Neural cell (in vitro differentiated cells): Measurements from ENCODE around the gene MAP4K5. TPM values are rescaled to one million over a fixed set of nuclear protein-coding genes. Genes with fewer than 3 reads are reported as not detected.

Experiments used
- H2AFZ ChIP-seq: fragments of 200-600, 300-800 bp; sonication (generic), shearing (Covaris generic); 2 replicates; pipeline ENCODE4 v1.6.0; 2014; ENCODE audit warnings: low read depth, mild to moderate bottlenecking, antibody characterized with exemption, low read length, moderate library complexity
- H3F3A ChIP-seq: fragments of 200-600 bp; shearing (Covaris generic); 2 replicates; pipeline ENCODE4 v1.6.1; 2016; ENCODE audit warnings: mild to moderate bottlenecking, moderate library complexity, mixed read lengths, antibody characterized with exemption, low read length; ENCODE audit not compliant: insufficient read depth, poor library complexity, severe bottlenecking
- H3K27ac ChIP-seq: fragments of 200-600, 300-800 bp; sonication (generic), shearing (Covaris generic); 2 replicates; pipeline ENCODE4 v1.5.1; 2014; ENCODE audit warnings: mild to moderate bottlenecking, low read length, moderate library complexity
- H3K27me3 ChIP-seq: fragments of 300-800, 200-600 bp; sonication (generic), shearing (Covaris generic); 2 replicates; pipeline ENCODE4 v1.6.0; 2014; ENCODE audit warnings: mild to moderate bottlenecking, low read depth, low read length, moderate library complexity; ENCODE audit not compliant: insufficient read depth
- H3K36me3 ChIP-seq: fragments of 300-800, 200-600 bp; sonication (generic), shearing (Covaris generic); 2 replicates; pipeline ENCODE4 v1.5.1; 2014; ENCODE audit warnings: mild to moderate bottlenecking, antibody characterized with exemption, low read length, moderate library complexity; ENCODE audit not compliant: insufficient read depth
- H3K4me2 ChIP-seq: fragments of 300-800, 200-600 bp; sonication (generic), shearing (Covaris generic); 2 replicates; pipeline ENCODE4 v1.6.0; 2014; ENCODE audit warnings: mild to moderate bottlenecking, low read length
- H3K4me3 ChIP-seq: fragments of 300-800, 200-600 bp; sonication (generic), shearing (Covaris generic); 2 replicates; pipeline ENCODE4 v1.5.1; 2014; ENCODE audit warnings: mild to moderate bottlenecking, low read length, moderate library complexity
- H3K79me2 ChIP-seq: fragments of 200-600 bp; shearing (Covaris generic); replicated peaks from 2 replicates; pipeline ENCODE4 v1.6.0; 2014; ENCODE audit warnings: mild to moderate bottlenecking, low read length, moderate library complexity; ENCODE audit not compliant: insufficient read depth
- H3K9ac ChIP-seq: fragments of 300-800, 200-600 bp; sonication (generic), shearing (Covaris generic); 2 replicates; pipeline ENCODE4 v1.6.1; 2016; ENCODE audit warnings: mild to moderate bottlenecking, low read length, mixed read lengths
- H3K9me2 ChIP-seq: fragments of 200-600 bp; shearing (Covaris generic); 2 replicates; pipeline ENCODE4 v1.6.1; 2016; ENCODE audit warnings: mild to moderate bottlenecking, low read length, mixed read lengths; ENCODE audit not compliant: insufficient read depth
- H3K9me3 ChIP-seq: fragments of 200-600, 300-800 bp; sonication (generic), shearing (Covaris generic); 2 replicates; pipeline ENCODE4 v1.6.1; 2016; ENCODE audit warnings: mild to moderate bottlenecking, mixed run types, low read length, moderate library complexity, mixed read lengths
- H4K20me1 ChIP-seq: fragments of 200-600 bp; shearing (Covaris generic); 2 replicates; pipeline ENCODE4 v1.6.1; 2016; ENCODE audit warnings: mild to moderate bottlenecking, mixed run types; ENCODE audit not compliant: insufficient read depth
- EP300 ChIP-seq: fragments of 450-650 bp; conservative IDR thresholded peaks from 2 replicates; pipeline ENCODE4 v1.6.1; 2014; ENCODE audit warnings: antibody characterized with exemption, mild to moderate bottlenecking, moderate library complexity; ENCODE audit not compliant: poor library complexity, severe bottlenecking
- EZH2 ChIP-seq: fragments of 200-600, 300-800 bp; shearing (Covaris generic), sonication (generic); IDR thresholded peaks from 2 replicates; pipeline ENCODE4 v1.6.1; 2014; ENCODE audit warnings: antibody characterized with exemption, low read length, borderline replicate concordance, mild to moderate bottlenecking; ENCODE audit not compliant: insufficient read depth, poor library complexity, severe bottlenecking
- MXI1 ChIP-seq: fragments of 450-650 bp; conservative IDR thresholded peaks from 2 replicates; pipeline ENCODE4 v1.6.1; 2014; ENCODE audit warnings: antibody characterized with exemption, mild to moderate bottlenecking; ENCODE audit not compliant: poor library complexity, severe bottlenecking
- POLR2AphosphoS5 ChIP-seq: IDR thresholded peaks from 2 replicates; pipeline ENCODE4 v1.6.1; 2012
- RAD21 ChIP-seq: fragments of 450-650 bp; conservative IDR thresholded peaks from 2 replicates; pipeline ENCODE4 v1.6.1; 2014; ENCODE audit warnings: antibody characterized with exemption, mild to moderate bottlenecking, moderate library complexity
- SMC3 ChIP-seq: fragments of 450-650 bp; conservative IDR thresholded peaks from 2 replicates; pipeline ENCODE4 v1.6.1; 2014; ENCODE audit warnings: antibody characterized with exemption, mild to moderate bottlenecking, moderate library complexity; ENCODE audit not compliant: poor library complexity
- TAF1 ChIP-seq: IDR thresholded peaks from 2 replicates; pipeline ENCODE4 v1.6.1; 2012; ENCODE audit warnings: low read depth
- polyA plus RNA-seq: library from polyadenylated mRNA; depleted of rRNA; stranded (reverse); fragments of >200 nt; gene quantifications from 2 replicates; pipeline ENCODE4 v1.2.3, GENCODE V29; 2014
- TF ChIP-seq, protein P1 (sequence below): fragments of 450-650 bp; IDR thresholded peaks from 2 replicates; pipeline ENCODE4 v1.5.1; 2014; ENCODE audit warnings: antibody characterized with exemption, mild to moderate bottlenecking, moderate library complexity; ENCODE audit not compliant: poor library complexity, severe bottlenecking
- TF ChIP-seq, protein P2 (sequence below): IDR thresholded peaks from 2 replicates; pipeline ENCODE4 v1.6.1; 2012; ENCODE audit warnings: borderline replicate concordance

MAP4K5 gene
- polyA plus RNA-seq, 1 donor from 2014 or later = 148 TPM

DNA sequence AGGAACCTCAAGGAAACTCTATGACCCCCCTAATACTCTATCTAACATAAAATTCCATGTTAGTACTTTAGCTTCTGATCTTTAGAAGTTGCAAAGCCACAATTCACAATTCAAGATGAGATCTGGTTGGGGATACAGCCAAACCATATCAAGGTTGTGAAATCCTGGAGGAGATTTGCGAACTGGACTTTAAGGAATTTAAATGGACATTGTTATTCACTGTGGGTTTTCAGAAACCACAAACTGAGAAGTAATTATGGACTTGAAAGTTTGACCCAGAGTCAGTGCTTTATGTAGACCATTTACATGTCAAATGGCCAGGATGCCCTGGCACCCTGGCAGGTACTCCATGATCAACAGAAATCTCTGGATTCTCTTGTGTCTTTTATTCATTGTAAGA, 121.4 kb downstream of the MAP4K5 start:
- Histone ChIP-seq H3K36me3 (no peaks in the 10 kb centered on the region), H3K9ac (no peak overlapping the region), H3K27me3 (no peaks in the 10 kb centered on the region), H4K20me1 (no peaks in the 10 kb centered on the region), H2AFZ (no peak overlapping the region), H3K9me3 (no peaks in the 10 kb centered on the region), H3K79me2 (no peaks in the 10 kb centered on the region), H3K27ac (no peak overlapping the region), H3K9me2 (no peaks in the 10 kb centered on the region), H3K4me3 (no peak overlapping the region), H3K4me2 (no peak overlapping the region), H3F3A (no peaks in the 10 kb centered on the region)
- no peak for TF ChIP-seq SMC3
- no peak for TF ChIP-seq TAF1
- TF ChIP-seq, protein P1, sequence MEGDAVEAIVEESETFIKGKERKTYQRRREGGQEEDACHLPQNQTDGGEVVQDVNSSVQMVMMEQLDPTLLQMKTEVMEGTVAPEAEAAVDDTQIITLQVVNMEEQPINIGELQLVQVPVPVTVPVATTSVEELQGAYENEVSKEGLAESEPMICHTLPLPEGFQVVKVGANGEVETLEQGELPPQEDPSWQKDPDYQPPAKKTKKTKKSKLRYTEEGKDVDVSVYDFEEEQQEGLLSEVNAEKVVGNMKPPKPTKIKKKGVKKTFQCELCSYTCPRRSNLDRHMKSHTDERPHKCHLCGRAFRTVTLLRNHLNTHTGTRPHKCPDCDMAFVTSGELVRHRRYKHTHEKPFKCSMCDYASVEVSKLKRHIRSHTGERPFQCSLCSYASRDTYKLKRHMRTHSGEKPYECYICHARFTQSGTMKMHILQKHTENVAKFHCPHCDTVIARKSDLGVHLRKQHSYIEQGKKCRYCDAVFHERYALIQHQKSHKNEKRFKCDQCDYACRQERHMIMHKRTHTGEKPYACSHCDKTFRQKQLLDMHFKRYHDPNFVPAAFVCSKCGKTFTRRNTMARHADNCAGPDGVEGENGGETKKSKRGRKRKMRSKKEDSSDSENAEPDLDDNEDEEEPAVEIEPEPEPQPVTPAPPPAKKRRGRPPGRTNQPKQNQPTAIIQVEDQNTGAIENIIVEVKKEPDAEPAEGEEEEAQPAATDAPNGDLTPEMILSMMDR = no peak
- no peak for TF ChIP-seq EP300
- no peak for TF ChIP-seq POLR2AphosphoS5
- TF ChIP-seq RAD21 = no peak
- TF ChIP-seq MXI1 = no peak

GRCh38 chr14:50410071-50410470, 122.3 kb downstream of the MAP4K5 start:
- Histone ChIP-seq H3K9ac (no peak overlapping the region), H3K9me2 (no peaks in the 10 kb centered on the region), H3K27ac (no peak overlapping the region), H3K79me2 (no peaks in the 10 kb centered on the region), H3K4me2 (no peak overlapping the region), H4K20me1 (no peaks in the 10 kb centered on the region), H3K36me3 (no peaks in the 10 kb centered on the region), H3F3A (no peaks in the 10 kb centered on the region), H3K9me3 (no peaks in the 10 kb centered on the region), H2AFZ (no peak overlapping the region), H3K27me3 (no peaks in the 10 kb centered on the region), H3K4me3 (no peak overlapping the region)
- no peak for TF ChIP-seq RAD21
- TF ChIP-seq EP300 = no peak
- TF ChIP-seq EZH2 = no peak
- TF ChIP-seq, protein P1 = no peak
- no peak for TF ChIP-seq POLR2AphosphoS5
- TF ChIP-seq TAF1 = no peak
- TF ChIP-seq MXI1 = no peak
- TF ChIP-seq SMC3 = no peak
- TF ChIP-seq, protein P2, sequence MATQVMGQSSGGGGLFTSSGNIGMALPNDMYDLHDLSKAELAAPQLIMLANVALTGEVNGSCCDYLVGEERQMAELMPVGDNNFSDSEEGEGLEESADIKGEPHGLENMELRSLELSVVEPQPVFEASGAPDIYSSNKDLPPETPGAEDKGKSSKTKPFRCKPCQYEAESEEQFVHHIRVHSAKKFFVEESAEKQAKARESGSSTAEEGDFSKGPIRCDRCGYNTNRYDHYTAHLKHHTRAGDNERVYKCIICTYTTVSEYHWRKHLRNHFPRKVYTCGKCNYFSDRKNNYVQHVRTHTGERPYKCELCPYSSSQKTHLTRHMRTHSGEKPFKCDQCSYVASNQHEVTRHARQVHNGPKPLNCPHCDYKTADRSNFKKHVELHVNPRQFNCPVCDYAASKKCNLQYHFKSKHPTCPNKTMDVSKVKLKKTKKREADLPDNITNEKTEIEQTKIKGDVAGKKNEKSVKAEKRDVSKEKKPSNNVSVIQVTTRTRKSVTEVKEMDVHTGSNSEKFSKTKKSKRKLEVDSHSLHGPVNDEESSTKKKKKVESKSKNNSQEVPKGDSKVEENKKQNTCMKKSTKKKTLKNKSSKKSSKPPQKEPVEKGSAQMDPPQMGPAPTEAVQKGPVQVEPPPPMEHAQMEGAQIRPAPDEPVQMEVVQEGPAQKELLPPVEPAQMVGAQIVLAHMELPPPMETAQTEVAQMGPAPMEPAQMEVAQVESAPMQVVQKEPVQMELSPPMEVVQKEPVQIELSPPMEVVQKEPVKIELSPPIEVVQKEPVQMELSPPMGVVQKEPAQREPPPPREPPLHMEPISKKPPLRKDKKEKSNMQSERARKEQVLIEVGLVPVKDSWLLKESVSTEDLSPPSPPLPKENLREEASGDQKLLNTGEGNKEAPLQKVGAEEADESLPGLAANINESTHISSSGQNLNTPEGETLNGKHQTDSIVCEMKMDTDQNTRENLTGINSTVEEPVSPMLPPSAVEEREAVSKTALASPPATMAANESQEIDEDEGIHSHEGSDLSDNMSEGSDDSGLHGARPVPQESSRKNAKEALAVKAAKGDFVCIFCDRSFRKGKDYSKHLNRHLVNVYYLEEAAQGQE = no peak
